LNCAP (cell line): ENCODE data around the gene NOP58.

Source experiments
- CTCF ChIP-seq: fragments of 450-650 bp; IDR thresholded peaks from 2 replicates; pipeline ENCODE4 v1.5.1; 2017; ENCODE audit warnings: mild to moderate bottlenecking

Gene NOP58

GRCh38 chr2:202344178-202344577, 78.6 kb downstream of the NOP58 start:
- TF ChIP-seq CTCF = no peak

- TF ChIP-seq CTCF = no peak
Observed at GRCh38 chr2:202346180-202346579, 80.6 kb downstream of the NOP58 start.
